SU-DHL-6 (cell line): ENCODE measurements around the gene NENF.

Experiments
- CTCF ChIP-seq: fragments of 200-600 bp; sonication (generic); IDR thresholded peaks from one replicate; pipeline ENCODE4 v1.5.1; 2017; ENCODE audit warnings: antibody characterized with exemption, mild to moderate bottlenecking, low read length, moderate library complexity; ENCODE audit not compliant: insufficient read depth, poor library complexity, severe bottlenecking
- EZH2phosphoT487 ChIP-seq: fragments of 200-600 bp; sonication (generic), shearing (Covaris generic); conservative IDR thresholded peaks from 2 replicates; pipeline ENCODE4 v1.6.1; 2018; ENCODE audit warnings: mild to moderate bottlenecking, antibody characterized with exemption, low read length, moderate library complexity, mixed read lengths

DNA sequence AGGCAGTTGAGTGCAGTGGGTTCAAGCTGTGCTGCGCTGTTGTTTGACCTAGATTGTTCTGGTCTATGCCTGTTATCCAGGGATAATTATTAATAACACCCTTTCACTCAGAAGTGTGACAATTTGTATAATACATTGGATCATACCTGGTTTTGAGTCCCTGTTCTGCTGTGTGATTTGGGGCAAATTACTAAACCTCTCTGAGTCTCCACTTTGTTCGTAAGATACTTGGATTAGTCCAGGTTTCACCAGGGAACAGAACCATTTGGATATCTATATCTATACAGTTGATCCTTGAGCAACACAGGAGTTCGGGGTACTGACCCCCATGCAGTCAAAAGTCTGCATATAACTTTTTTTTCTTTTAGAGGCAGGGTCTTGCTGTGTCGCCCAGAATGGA lies 2.3 kb downstream of the NENF start:
- TF ChIP-seq CTCF = no peak
- TF ChIP-seq EZH2phosphoT487 = no peak
